ENCODE results near the gene PGP.

PGP gene

GRCh38 chr16:2184962-2185361 lies 29.7 kb downstream of the PGP start:
- Histone ChIP-seq H2AK5ac (ENCODE audit: low read length) (no peak overlapping the region), H3K4me2 (ENCODE audit: low read length) (no peak overlapping the region), H2BK5ac (ENCODE audit: low read length) (no peak overlapping the region), H2BK120ac (ENCODE audit: low read depth, low read length) (no peak overlapping the region), H2BK15ac (replicated peaks; ENCODE audit: low read depth) (no peak overlapping the region), H3K4me3 (ENCODE audit: low read length) (no peak overlapping the region), H4K8ac (ENCODE audit: low read depth, low read length) (no peak overlapping the region), H3K4ac (ENCODE audit: low read depth, low read length) (no peak overlapping the region), H3K27me3 (ENCODE audit: insufficient read depth, low read length, poor library complexity) (no peaks in the 10 kb centered on the region), H3K9ac (ENCODE audit: low read length) (no peak overlapping the region), H3K27ac (ENCODE audit: low read depth, low read length) (no peak overlapping the region), H4K5ac (ENCODE audit: low read length) (no peak overlapping the region), H3K79me2 (ENCODE audit: control insufficient read depth, insufficient read depth, low read length) (no peaks in the 10 kb centered on the region), H3K79me1 (ENCODE audit: low read length) (no peaks in the 10 kb centered on the region), H3K36me3 (ENCODE audit: control insufficient read depth, insufficient read depth, low read length) (no peaks in the 10 kb centered on the region), H3K56ac (ENCODE audit: low read length) (no peak overlapping the region), H3K4me1 (ENCODE audit: control insufficient read depth, low read depth, low read length) (no peaks in the 10 kb centered on the region), H3K23ac (ENCODE audit: low read length) (no peak overlapping the region), H3K18ac (ENCODE audit: low read length) (no peak overlapping the region)
- no peak for DNase-seq
- no CpG with 5 or more reads among the region's 20 CpGs for WGBS (ENCODE audit: extremely low coverage, insufficient coverage, low lambda C conversion rate)

GRCh38 chr16:2184346-2184745 lies 30.3 kb downstream of the PGP start:
- Histone ChIP-seq H3K23ac (ENCODE audit: low read length) (no peak overlapping the region), H3K4me1 (ENCODE audit: control insufficient read depth, low read depth, low read length) (no peaks in the 10 kb centered on the region), H3K4me3 (ENCODE audit: low read length) (no peak overlapping the region), H3K18ac (ENCODE audit: low read length) (no peak overlapping the region), H2BK15ac (replicated peaks; ENCODE audit: low read depth) (no peak overlapping the region), H3K4me2 (ENCODE audit: low read length) (no peak overlapping the region), H4K5ac (ENCODE audit: low read length) (no peak overlapping the region), H2BK120ac (ENCODE audit: low read depth, low read length) (no peak overlapping the region), H3K79me2 (ENCODE audit: control insufficient read depth, insufficient read depth, low read length) (no peaks in the 10 kb centered on the region), H3K9ac (ENCODE audit: low read length) (no peak overlapping the region), H4K8ac (ENCODE audit: low read depth, low read length) (no peak overlapping the region), H3K27ac (ENCODE audit: low read depth, low read length) (no peak overlapping the region), H3K4ac (ENCODE audit: low read depth, low read length) (no peak overlapping the region), H3K27me3 (ENCODE audit: insufficient read depth, low read length, poor library complexity) (no peaks in the 10 kb centered on the region), H3K36me3 (ENCODE audit: control insufficient read depth, insufficient read depth, low read length) (no peaks in the 10 kb centered on the region), H2AK5ac (ENCODE audit: low read length) (no peak overlapping the region), H2BK5ac (ENCODE audit: low read length) (no peak overlapping the region), H3K79me1 (ENCODE audit: low read length) (no peaks in the 10 kb centered on the region), H3K56ac (ENCODE audit: low read length) (no peak overlapping the region)
- WGBS (ENCODE audit: extremely low coverage, insufficient coverage, low lambda C conversion rate), result no CpG with 5 or more reads among the region's 19 CpGs
- no peak for DNase-seq

GRCh38 chr16:2183671-2184070 lies 31.0 kb downstream of the PGP start:
- Histone ChIP-seq H3K4me2 (ENCODE audit: low read length) (no peak overlapping the region), H3K27me3 (ENCODE audit: insufficient read depth, low read length, poor library complexity) (no peaks in the 10 kb centered on the region), H3K18ac (ENCODE audit: low read length) (no peak overlapping the region), H3K4me3 (ENCODE audit: low read length) (no peak overlapping the region), H2BK120ac (ENCODE audit: low read depth, low read length) (no peak overlapping the region), H3K9ac (ENCODE audit: low read length) (no peak overlapping the region), H3K36me3 (ENCODE audit: control insufficient read depth, insufficient read depth, low read length) (no peaks in the 10 kb centered on the region), H4K5ac (ENCODE audit: low read length) (no peak overlapping the region), H3K79me1 (ENCODE audit: low read length) (no peaks in the 10 kb centered on the region), H3K4me1 (ENCODE audit: control insufficient read depth, low read depth, low read length) (no peaks in the 10 kb centered on the region), H2BK5ac (ENCODE audit: low read length) (no peak overlapping the region), H3K4ac (ENCODE audit: low read depth, low read length) (no peak overlapping the region), H3K56ac (ENCODE audit: low read length) (no peak overlapping the region), H3K79me2 (ENCODE audit: control insufficient read depth, insufficient read depth, low read length) (no peaks in the 10 kb centered on the region), H3K27ac (ENCODE audit: low read depth, low read length) (no peak overlapping the region), H3K23ac (ENCODE audit: low read length) (no peak overlapping the region), H2AK5ac (ENCODE audit: low read length) (no peak overlapping the region), H2BK15ac (replicated peaks; ENCODE audit: low read depth) (no peak overlapping the region), H4K8ac (ENCODE audit: low read depth, low read length) (no peak overlapping the region)
- WGBS (ENCODE audit: extremely low coverage, insufficient coverage, low lambda C conversion rate), result no CpG with 5 or more reads among the region's 30 CpGs
- no peak for DNase-seq

- no peaks in the 10 kb centered on the region for H3K4me1 ChIP-seq (ENCODE audit: control insufficient read depth, low read depth, low read length)
- H3K4ac ChIP-seq (ENCODE audit: low read depth, low read length), result no peak overlapping the region
- H4K8ac ChIP-seq (ENCODE audit: low read depth, low read length), result no peak overlapping the region
- no CpG with 5 or more reads among the region's 20 CpGs for WGBS (ENCODE audit: extremely low coverage, insufficient coverage, low lambda C conversion rate)
- no peak overlapping the region for H3K56ac ChIP-seq (ENCODE audit: low read length)
- DNase-seq, result no peak
- no peaks in the 10 kb centered on the region for H3K79me2 ChIP-seq (ENCODE audit: control insufficient read depth, insufficient read depth, low read length)
- no peak overlapping the region for H3K4me3 ChIP-seq (ENCODE audit: low read length)
- H3K27me3 ChIP-seq (ENCODE audit: insufficient read depth, low read length, poor library complexity), result no peaks in the 10 kb centered on the region
- H3K79me1 ChIP-seq (ENCODE audit: low read length), result no peaks in the 10 kb centered on the region
- no peak overlapping the region for H4K5ac ChIP-seq (ENCODE audit: low read length)
- no peak overlapping the region for H2BK120ac ChIP-seq (ENCODE audit: low read depth, low read length)
- peaks cover 2% of the 10 kb centered on the region for H3K36me3 ChIP-seq (ENCODE audit: control insufficient read depth, insufficient read depth, low read length)
- H2BK5ac ChIP-seq (ENCODE audit: low read length), result no peak overlapping the region
- H2BK15ac ChIP-seq (replicated peaks; ENCODE audit: low read depth), result no peak overlapping the region
- H3K27ac ChIP-seq (ENCODE audit: low read depth, low read length), result no peak overlapping the region
- no peak overlapping the region for H3K18ac ChIP-seq (ENCODE audit: low read length)
- no peak overlapping the region for H3K9ac ChIP-seq (ENCODE audit: low read length)
- H3K4me2 ChIP-seq (ENCODE audit: low read length), result no peak overlapping the region
- no peak overlapping the region for H2AK5ac ChIP-seq (ENCODE audit: low read length)
- H3K23ac ChIP-seq (ENCODE audit: low read length), result no peak overlapping the region
These were observed 32.7 kb downstream of the PGP start for GRCh38 chr16:2181952-2182351.

- Histone ChIP-seq H3K9ac (ENCODE audit: low read length) (no peak overlapping the region), H2BK120ac (ENCODE audit: low read depth, low read length) (no peak overlapping the region)
These were observed 33.4 kb downstream of the PGP start for GRCh38 chr16:2180962-2181923.

More at GRCh38 chr16:2180962-2181923, 33.4 kb downstream of the PGP start:
- H3K27me3 ChIP-seq (ENCODE audit: insufficient read depth, low read length, poor library complexity), result no peaks in the 10 kb centered on the region
- H3K27ac ChIP-seq (ENCODE audit: low read depth, low read length), result no peak overlapping the region
- H4K5ac ChIP-seq (ENCODE audit: low read length), result no peak overlapping the region
- no peak for DNase-seq
- no peak overlapping the region for H3K4me2 ChIP-seq (ENCODE audit: low read length)
- no peak overlapping the region for H4K8ac ChIP-seq (ENCODE audit: low read depth, low read length)
- no peaks in the 10 kb centered on the region for H3K4me1 ChIP-seq (ENCODE audit: control insufficient read depth, low read depth, low read length)
- H3K4me3 ChIP-seq (ENCODE audit: low read length), result no peak overlapping the region
- H2AK5ac ChIP-seq (ENCODE audit: low read length), result no peak overlapping the region
- H3K4ac ChIP-seq (ENCODE audit: low read depth, low read length), result no peak overlapping the region
- no peak overlapping the region for H3K56ac ChIP-seq (ENCODE audit: low read length)
- H3K79me2 ChIP-seq (ENCODE audit: control insufficient read depth, insufficient read depth, low read length), result no peaks in the 10 kb centered on the region
- H3K36me3 ChIP-seq (ENCODE audit: control insufficient read depth, insufficient read depth, low read length), result peaks cover 2% of the 10 kb centered on the region
- no peak overlapping the region for H3K23ac ChIP-seq (ENCODE audit: low read length)
- H3K79me1 ChIP-seq (ENCODE audit: low read length), result no peaks in the 10 kb centered on the region
- WGBS (ENCODE audit: extremely low coverage, insufficient coverage, low lambda C conversion rate), result no CpG with 5 or more reads among the region's 46 CpGs
- H2BK15ac ChIP-seq (replicated peaks; ENCODE audit: low read depth), result no peak overlapping the region
- no peak overlapping the region for H2BK5ac ChIP-seq (ENCODE audit: low read length)
- H3K18ac ChIP-seq (ENCODE audit: low read length), result no peak overlapping the region
